OCI-LY7 (cell line): ENCODE results near the gene PCDH9.

Experiments
- CTCF ChIP-seq: fragments of 200-600 bp; sonication (generic); conservative IDR thresholded peaks from 2 replicates; pipeline ENCODE4 v1.5.1; 2014; ENCODE audit warnings: mild to moderate bottlenecking, antibody characterized with exemption, low read length, moderate library complexity, mixed read lengths
- EZH2phosphoT487 ChIP-seq: fragments of 200-600 bp; sonication (generic); IDR thresholded peaks from 2 replicates; pipeline ENCODE4 v1.6.1; 2018; ENCODE audit warnings: low read depth, borderline replicate concordance, mild to moderate bottlenecking, mixed run types, antibody characterized with exemption, low read length, moderate library complexity, mixed read lengths

GRCh38 chr13:67086260-67086659 lies 143.9 kb downstream of the PCDH9 start:
- TF ChIP-seq CTCF (no peak), EZH2phosphoT487 (no peak)
